Kidney capillary endothelial cell (primary cell): ENCODE measurements around the gene SHLD1.
"Not testable (repeated sequence)": the region's sequence is repeated elsewhere in the genome, so short reads cannot be mapped to it uniquely, and the experiment has no call there.

Experiments used
- DNase-seq: peaks from one replicate; pipeline ENCODE4 v3.0.0-alpha.2; 2018; ENCODE audit warnings: low spot score

The SHLD1 gene

GRCh38 chr20:5737619-5737953, 12.6 kb upstream of the SHLD1 start:
- DNase-seq = no peak

- no peak for DNase-seq
Observed at GRCh38 chr20:5737966-5738365, 12.2 kb upstream of the SHLD1 start.

GRCh38 chr20:5740643-5741042, 9.6 kb upstream of the SHLD1 start:
- not testable (repeated sequence) for DNase-seq

- no peak for DNase-seq
Observed at GRCh38 chr20:5741089-5741488, 9.1 kb upstream of the SHLD1 start.

GRCh38 chr20:5742041-5742440, 8.2 kb upstream of the SHLD1 start:
- no peak for DNase-seq

- DNase-seq = no peak
Observed at GRCh38 chr20:5745416-5746030, 4.7 kb upstream of the SHLD1 start.

GRCh38 chr20:5746064-5746463, 4.1 kb upstream of the SHLD1 start:
- DNase-seq = no peak

GRCh38 chr20:5748246-5748645, 2.0 kb upstream of the SHLD1 start:
- DNase-seq = no peak

GRCh38 chr20:5749512-5749951, 669 bp upstream of the SHLD1 start:
- not testable (repeated sequence) for DNase-seq

- no peak for DNase-seq
Observed at GRCh38 chr20:5751856-5752255, 1.7 kb downstream of the SHLD1 start.

- DNase-seq = no peak
Observed at GRCh38 chr20:5753814-5754213, 3.6 kb downstream of the SHLD1 start.

- no peak for DNase-seq
Observed at GRCh38 chr20:5757949-5758348, 7.7 kb downstream of the SHLD1 start.

GRCh38 chr20:5766085-5766764, 16.0 kb downstream of the SHLD1 start:
- no peak for DNase-seq

GRCh38 chr20:5767493-5768098, 17.4 kb downstream of the SHLD1 start:
- DNase-seq = no peak

- no peak for DNase-seq
Observed at GRCh38 chr20:5770231-5770986, 20.2 kb downstream of the SHLD1 start.

- DNase-seq = no peak
Observed at GRCh38 chr20:5770987-5771318, 20.8 kb downstream of the SHLD1 start.

- no peak for DNase-seq
Observed at GRCh38 chr20:5772704-5773103, 22.5 kb downstream of the SHLD1 start.

GRCh38 chr20:5773589-5773988, 23.4 kb downstream of the SHLD1 start:
- DNase-seq = no peak

- no peak for DNase-seq
Observed at GRCh38 chr20:5776077-5776476, 25.9 kb downstream of the SHLD1 start.

- DNase-seq = no peak
Observed at GRCh38 chr20:5779071-5779900, 29.1 kb downstream of the SHLD1 start.

GRCh38 chr20:5780846-5781217, 30.6 kb downstream of the SHLD1 start:
- no peak for DNase-seq

- not testable (repeated sequence) for DNase-seq
Observed at GRCh38 chr20:5781367-5781766, 31.2 kb downstream of the SHLD1 start.
